Measurements from ENCODE around the gene NR2F2.

Gene NR2F2

DNA sequence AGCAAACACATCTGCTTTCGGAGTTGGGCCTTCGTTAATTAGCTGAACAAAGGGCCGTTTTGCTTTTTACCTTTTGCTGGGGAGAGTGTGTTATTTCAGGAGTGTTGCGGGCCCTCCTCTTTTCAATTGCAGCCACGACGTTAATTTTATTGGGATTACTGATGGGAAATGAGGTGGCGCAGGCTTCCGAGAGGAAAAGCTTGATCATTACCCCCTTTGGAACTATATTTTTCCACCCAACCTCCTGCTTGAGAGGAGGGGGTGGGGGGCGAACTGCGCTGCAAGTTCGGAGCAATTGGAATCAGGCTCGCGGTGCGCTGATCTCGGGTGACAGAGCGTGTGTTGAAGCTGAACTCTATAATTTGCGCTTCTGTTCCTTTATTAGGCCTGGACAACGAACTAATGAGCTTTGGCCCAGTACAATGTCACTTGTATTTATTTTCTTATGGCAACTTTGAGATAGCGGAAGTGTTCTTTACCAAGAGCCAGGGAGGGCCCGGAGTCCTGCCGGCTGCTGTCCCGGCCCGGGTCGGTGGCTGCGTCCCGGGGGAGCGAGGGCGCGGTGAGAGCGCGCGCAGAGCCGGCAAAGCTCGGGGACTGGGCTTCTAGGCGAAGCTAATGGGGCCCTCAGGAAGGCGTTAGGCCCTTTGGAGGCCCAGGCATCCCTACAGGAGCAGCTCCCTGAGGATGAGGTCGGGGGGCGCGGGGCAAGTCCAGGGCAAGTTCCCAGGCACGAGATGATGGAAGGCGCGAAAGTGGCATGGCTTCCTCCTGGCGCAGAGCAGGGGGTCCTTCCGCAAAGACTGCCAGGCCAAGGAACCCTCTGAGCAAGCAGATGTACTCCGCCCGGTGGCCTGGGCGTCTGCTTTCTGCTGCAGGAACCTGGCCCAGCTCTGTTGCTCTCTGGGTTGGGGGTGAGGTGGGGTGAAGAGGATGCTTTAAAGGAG is 12.9 kb downstream of the NR2F2 start:
- no peak overlapping the region for H3K4me3 ChIP-seq (ENCODE audit: low read length in 2 of 2)

DNA sequence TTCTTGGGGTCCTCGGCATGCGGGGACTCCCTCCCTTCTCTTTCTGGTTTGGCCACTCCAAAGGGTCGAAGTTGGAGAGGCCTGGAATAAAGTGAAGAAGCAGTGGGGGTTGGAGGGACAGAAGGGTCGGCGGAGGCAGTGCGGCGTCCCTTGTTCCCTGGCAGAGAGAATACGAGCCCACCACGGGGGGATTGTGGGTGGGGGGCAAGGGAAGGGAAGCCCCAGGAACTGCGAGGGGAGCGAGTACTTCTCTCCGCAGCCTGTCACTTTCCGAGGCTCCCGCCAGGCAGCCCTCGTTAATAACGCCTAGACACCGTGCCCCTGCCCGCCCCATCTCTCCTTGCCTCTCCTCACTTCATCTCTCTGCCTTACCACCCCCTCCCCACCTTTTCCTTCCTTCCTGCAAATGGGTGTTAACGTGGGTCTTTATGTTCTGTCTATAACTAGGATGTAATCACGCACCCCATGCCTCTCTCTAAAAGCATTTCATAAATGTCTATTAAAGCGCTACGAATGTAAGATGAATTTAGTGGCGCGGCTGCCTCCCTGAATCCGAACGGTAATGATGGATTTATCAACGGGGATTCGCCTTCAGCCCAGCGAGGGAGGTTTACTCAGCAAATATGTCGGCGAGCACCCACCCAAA is 13.7 kb downstream of the NR2F2 start:
- Histone ChIP-seq H3K36me3 (replicated peaks in 1 of 2; ENCODE audit: control insufficient read depth in 2 of 2, insufficient read depth in 2 of 2, low read length in 2 of 2) (peaks cover 4 to 52% of the 10 kb centered on the region in 2 donors), H2BK12ac (ENCODE audit: low read length) (no peak overlapping the region)

More for the DNA sequence above, 12.9 kb downstream of the NR2F2 start:
- Histone ChIP-seq H4K91ac (ENCODE audit: low read depth, low read length, poor library complexity) (peak overlapping the region; percentile 22), H3K4ac (ENCODE audit: low read length) (peak overlapping the region; percentile 12), H2AFZ (ENCODE audit: low read length) (no peak overlapping the region), H3K9me3 (replicated peaks in 1 of 2; ENCODE audit: control insufficient read depth in 2 of 2, insufficient read depth in 1 of 2, low read depth in 1 of 2, low read length in 2 of 2) (no peaks in the 10 kb centered on the region), H3K27ac (replicated peaks; ENCODE audit: low read length) (no peak overlapping the region), H3K4me2 (ENCODE audit: insufficient read depth, low read length, poor library complexity, severe bottlenecking) (peak overlapping the region; percentile 31), H3K18ac (ENCODE audit: low read length) (peak overlapping the region; percentile 95), H3K4me1 (ENCODE audit: control insufficient read depth in 2 of 2, insufficient read depth in 1 of 2, low read depth in 1 of 2, low read length in 2 of 2) (peaks cover 42 to 45% of the 10 kb centered on the region in 2 donors), H2BK15ac (ENCODE audit: low read length) (peak overlapping the region; percentile 60), H2BK5ac (ENCODE audit: low read length) (no peak overlapping the region), H3K79me1 (ENCODE audit: low read depth, low read length) (peaks cover 9% of the 10 kb centered on the region), H2BK12ac (ENCODE audit: low read length) (no peak overlapping the region), H4K8ac (ENCODE audit: low read depth, low read length) (no peak overlapping the region), H3K9ac (ENCODE audit: low read depth, low read length, poor library complexity) (peak overlapping the region; percentile 63), H3K36me3 (replicated peaks in 1 of 2; ENCODE audit: control insufficient read depth in 2 of 2, insufficient read depth in 2 of 2, low read length in 2 of 2) (peaks cover 4 to 60% of the 10 kb centered on the region in 2 donors), H3K14ac (ENCODE audit: low read length) (no peak overlapping the region), H3K27me3 (ENCODE audit: control insufficient read depth in 3 of 3, insufficient read depth in 3 of 3, low read depth in 1 of 3, low read length in 3 of 3) (no peaks in the 10 kb centered on the region), H3K23ac (ENCODE audit: low read depth, low read length, poor library complexity) (peak overlapping the region; percentile 37), H2AK5ac (ENCODE audit: low read depth, low read length) (peak overlapping the region; percentile 47), H2BK120ac (ENCODE audit: low read depth, low read length) (peak overlapping the region; percentile 24)
- WGBS, 2 donors (ENCODE audit: extremely low coverage in 2 of 2, insufficient read length in 2 of 2, insufficient replicate concordance in 1 of 2), result no CpG with 5 or more reads among the region's 47 CpGs
- no peak for DNase-seq (ENCODE audit: low spot score)

DNA sequence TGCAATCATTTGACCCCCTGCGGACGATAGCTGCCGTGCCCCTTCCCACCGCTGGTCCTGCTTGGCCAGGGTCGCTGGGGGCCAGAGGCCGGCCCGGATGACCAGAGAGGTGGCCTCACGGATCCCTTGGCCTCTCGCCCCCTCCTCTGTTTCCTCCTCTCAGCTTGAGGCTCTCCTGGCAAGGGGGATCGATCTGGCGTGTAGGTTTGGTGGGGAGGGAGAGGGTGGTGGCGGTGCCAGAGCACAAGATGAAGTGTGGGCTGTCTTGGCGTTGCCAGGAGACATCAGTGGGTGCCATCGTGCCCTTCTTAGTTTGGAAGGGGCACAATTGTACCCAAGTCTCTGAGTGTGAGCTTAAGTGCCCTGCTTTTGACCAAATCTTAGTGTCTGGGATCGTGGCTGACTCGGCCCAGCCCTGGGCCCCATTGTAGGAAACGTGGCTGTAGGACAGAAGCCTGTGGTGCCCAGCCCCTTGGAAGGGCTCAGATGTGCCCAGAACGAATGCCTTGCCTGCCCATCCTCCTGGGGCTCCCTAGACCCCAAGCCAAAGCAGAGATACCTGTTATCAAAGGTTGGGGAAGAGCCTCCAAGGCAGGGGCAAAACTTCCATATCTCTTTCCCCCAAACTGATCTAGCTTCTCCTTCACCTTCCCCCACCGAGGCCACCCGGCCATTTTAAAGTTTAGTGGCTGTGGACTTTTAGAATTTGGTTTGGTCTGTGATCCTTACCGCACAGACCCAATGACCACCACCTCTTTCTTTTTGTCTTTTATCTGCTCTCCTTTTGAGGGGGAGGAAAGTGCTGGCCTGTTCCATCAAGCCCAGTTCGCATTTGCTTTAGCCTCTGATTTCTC is 14.4 kb downstream of the NR2F2 start:
- Histone ChIP-seq H2AFZ (ENCODE audit: low read length) (no peak overlapping the region), H3K79me1 (ENCODE audit: low read depth, low read length) (peaks cover 11% of the 10 kb centered on the region), H4K8ac (ENCODE audit: low read depth, low read length) (no peak overlapping the region), H4K91ac (ENCODE audit: low read depth, low read length, poor library complexity) (no peak overlapping the region), H2BK12ac (ENCODE audit: low read length) (peak overlapping the region; percentile 52), H3K18ac (ENCODE audit: low read length) (peak overlapping the region; percentile 94), H3K14ac (ENCODE audit: low read length) (no peak overlapping the region), H2BK15ac (ENCODE audit: low read length) (peak overlapping the region; percentile 35), H3K4me2 (ENCODE audit: insufficient read depth, low read length, poor library complexity, severe bottlenecking) (peak overlapping the region; percentile 88), H3K9ac (ENCODE audit: low read depth, low read length, poor library complexity) (no peak overlapping the region), H3K23ac (ENCODE audit: low read depth, low read length, poor library complexity) (peak overlapping the region; percentile 68), H3K4me1 (ENCODE audit: control insufficient read depth in 2 of 2, insufficient read depth in 1 of 2, low read depth in 1 of 2, low read length in 2 of 2) (peaks cover 47 to 52% of the 10 kb centered on the region in 2 donors), H3K27me3 (ENCODE audit: control insufficient read depth in 3 of 3, insufficient read depth in 3 of 3, low read depth in 1 of 3, low read length in 3 of 3) (no peaks in the 10 kb centered on the region), H3K4me3 (ENCODE audit: low read length in 2 of 2) (no peak overlapping the region), H3K9me3 (replicated peaks in 1 of 2; ENCODE audit: control insufficient read depth in 2 of 2, insufficient read depth in 1 of 2, low read depth in 1 of 2, low read length in 2 of 2) (no peaks in the 10 kb centered on the region), H3K4ac (ENCODE audit: low read length) (no peak overlapping the region), H2BK120ac (ENCODE audit: low read depth, low read length) (no peak overlapping the region), H2BK5ac (ENCODE audit: low read length) (no peak overlapping the region), H3K36me3 (replicated peaks in 1 of 2; ENCODE audit: control insufficient read depth in 2 of 2, insufficient read depth in 2 of 2, low read length in 2 of 2) (peaks cover 4 to 45% of the 10 kb centered on the region in 2 donors), H2AK5ac (ENCODE audit: low read depth, low read length) (peak overlapping the region; percentile 97), H3K27ac (replicated peaks; ENCODE audit: low read length) (no peak overlapping the region)
- no CpG with 5 or more reads among the region's 22 CpGs for WGBS, 2 donors (ENCODE audit: extremely low coverage in 2 of 2, insufficient read length in 2 of 2, insufficient replicate concordance in 1 of 2)
- DNase-seq (ENCODE audit: low spot score), result no peak

More for the DNA sequence above, 13.7 kb downstream of the NR2F2 start:
- H2AFZ ChIP-seq (ENCODE audit: low read length), result no peak overlapping the region
- H3K27ac ChIP-seq (replicated peaks; ENCODE audit: low read length), result no peak overlapping the region
- no peak overlapping the region for H2BK5ac ChIP-seq (ENCODE audit: low read length)
- H3K4me3 ChIP-seq (ENCODE audit: low read length in 2 of 2), result no peak overlapping the region
- H2BK120ac ChIP-seq (ENCODE audit: low read depth, low read length), result no peak overlapping the region
- H4K91ac ChIP-seq (ENCODE audit: low read depth, low read length, poor library complexity), result no peak overlapping the region
- no peak overlapping the region for H4K8ac ChIP-seq (ENCODE audit: low read depth, low read length)
- peak overlapping the region; percentile 5 for H2BK15ac ChIP-seq (ENCODE audit: low read length)
- H3K79me1 ChIP-seq (ENCODE audit: low read depth, low read length), result peaks cover 11% of the 10 kb centered on the region
- peak overlapping the region; percentile 94 for H3K18ac ChIP-seq (ENCODE audit: low read length)
- H3K4me1 ChIP-seq (ENCODE audit: control insufficient read depth in 2 of 2, insufficient read depth in 1 of 2, low read depth in 1 of 2, low read length in 2 of 2), result peaks cover 45 to 50% of the 10 kb centered on the region in 2 donors
- no peak overlapping the region for H3K9ac ChIP-seq (ENCODE audit: low read depth, low read length, poor library complexity)
- no peaks in the 10 kb centered on the region for H3K27me3 ChIP-seq (ENCODE audit: control insufficient read depth in 3 of 3, insufficient read depth in 3 of 3, low read depth in 1 of 3, low read length in 3 of 3)
- no peak overlapping the region for H3K14ac ChIP-seq (ENCODE audit: low read length)
- H3K4me2 ChIP-seq (ENCODE audit: insufficient read depth, low read length, poor library complexity, severe bottlenecking), result peak overlapping the region; percentile 31
- H3K4ac ChIP-seq (ENCODE audit: low read length), result no peak overlapping the region
- no peaks in the 10 kb centered on the region for H3K9me3 ChIP-seq (replicated peaks in 1 of 2; ENCODE audit: control insufficient read depth in 2 of 2, insufficient read depth in 1 of 2, low read depth in 1 of 2, low read length in 2 of 2)
- H2AK5ac ChIP-seq (ENCODE audit: low read depth, low read length), result peak overlapping the region; percentile 97
- peak overlapping the region; percentile 68 for H3K23ac ChIP-seq (ENCODE audit: low read depth, low read length, poor library complexity)
- no peak for DNase-seq (ENCODE audit: low spot score)
- no CpG with 5 or more reads among the region's 31 CpGs for WGBS, 2 donors (ENCODE audit: extremely low coverage in 2 of 2, insufficient read length in 2 of 2, insufficient replicate concordance in 1 of 2)
